ENCODE data around the gene OCA2.
"Not testable (repeated sequence)": the region's sequence is repeated elsewhere in the genome, so short reads cannot be mapped to it uniquely, and the experiment has no call there.

The OCA2 gene

DNA sequence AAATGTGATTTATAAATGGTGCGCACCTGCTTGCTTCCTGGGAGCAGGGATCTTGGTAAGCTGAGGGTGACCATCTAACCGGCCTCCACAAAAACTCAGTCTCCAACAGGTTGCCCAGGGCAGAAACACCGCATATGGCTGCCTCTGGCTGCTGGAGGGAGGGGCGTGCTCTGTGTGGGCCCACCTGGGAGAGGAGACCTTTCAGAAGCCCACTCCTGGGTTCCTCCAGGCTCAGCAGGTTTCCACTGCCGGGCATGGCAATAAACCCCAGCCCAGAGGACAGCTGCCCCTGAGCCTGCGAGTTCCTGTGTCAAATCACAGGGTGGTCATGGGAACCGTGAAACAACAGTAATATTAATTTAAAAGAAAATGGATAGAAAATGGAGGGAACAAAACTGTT, 85.6 kb downstream of the OCA2 start:
- TF ChIP-seq CTCF (IDR thresholded peaks at IDR 0.05; ENCODE audit: control insufficient read depth, extremely low read depth, insufficient read depth) = no peak

DNA sequence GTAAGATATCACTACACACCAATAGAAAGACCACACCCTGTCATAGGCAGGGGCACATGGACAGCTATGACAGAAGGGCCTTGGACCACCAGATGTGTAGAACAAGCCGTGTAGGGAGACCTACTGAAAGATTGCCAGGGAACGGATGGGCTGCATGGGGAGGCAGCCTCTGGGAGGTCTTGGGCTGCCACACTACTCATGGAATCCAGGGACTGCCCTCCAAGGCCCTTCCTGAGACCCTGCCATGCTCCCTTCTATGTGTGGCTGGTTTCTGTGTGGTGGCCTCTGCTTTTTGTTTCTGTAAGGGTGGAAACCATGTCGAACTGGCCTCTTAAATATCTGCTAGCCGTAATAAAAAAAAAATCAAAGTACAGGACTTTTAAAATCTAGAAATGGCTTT, 86.9 kb downstream of the OCA2 start:
- H3K4me3 ChIP-seq (ENCODE audit: low read depth, low read length) = no peak overlapping the region
- no peak for TF ChIP-seq CTCF (IDR thresholded peaks at IDR 0.05; ENCODE audit: control insufficient read depth, extremely low read depth, insufficient read depth)
- no peak for DNase-seq (ENCODE audit: low read depth)

More for the DNA sequence above, 85.6 kb downstream of the OCA2 start:
- no peak overlapping the region for H3K4me3 ChIP-seq (ENCODE audit: low read depth, low read length)
- no peak for DNase-seq (ENCODE audit: low read depth)

- H3K4me3 ChIP-seq (ENCODE audit: low read depth, low read length); DNase-seq (ENCODE audit: low read depth): not testable (repeated sequence)
Measured at GRCh38 chr15:28008175-28008574, 90.9 kb downstream of the OCA2 start.

DNA sequence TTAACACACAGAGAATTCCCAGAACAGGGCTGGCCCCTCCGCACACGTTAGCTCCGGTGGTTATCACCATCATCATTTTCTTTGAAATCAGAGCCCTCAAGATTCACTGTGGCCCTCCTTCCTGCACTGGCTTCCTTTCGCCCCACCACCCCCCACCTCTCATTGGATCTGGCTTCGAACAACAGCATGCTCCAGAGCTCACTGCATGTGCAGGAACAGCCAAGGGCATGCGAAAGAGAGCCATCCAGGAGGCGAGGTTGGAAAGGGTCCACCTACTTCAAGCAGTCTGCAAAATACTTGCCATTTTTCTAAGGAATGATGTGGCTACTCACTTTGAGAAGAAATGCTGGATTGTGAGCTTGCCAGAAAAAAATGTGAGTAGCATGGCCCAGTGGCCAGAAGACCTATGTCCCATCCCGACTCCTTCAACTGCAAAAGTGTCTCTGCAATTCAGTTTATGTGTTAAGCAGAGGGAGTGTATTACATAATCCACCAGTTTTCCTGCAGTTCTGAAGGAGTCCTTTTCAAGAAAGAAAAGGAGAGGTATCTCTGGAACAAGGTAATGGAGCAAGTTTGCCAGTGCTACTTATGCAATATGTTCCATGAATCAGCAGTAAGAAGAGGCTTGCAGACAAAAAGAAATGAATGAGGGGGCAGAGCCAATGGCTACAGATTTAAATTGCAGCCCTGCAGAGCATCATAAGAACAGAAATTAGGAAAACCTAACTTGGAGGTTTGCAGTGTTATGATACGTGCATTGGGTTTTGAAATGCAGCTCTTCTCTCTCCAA, 92.8 kb downstream of the OCA2 start:
- no peak overlapping the region for H3K4me3 ChIP-seq (ENCODE audit: low read depth, low read length)
- TF ChIP-seq CTCF (IDR thresholded peaks at IDR 0.05; ENCODE audit: control insufficient read depth, extremely low read depth, insufficient read depth) = no peak
- no peak for DNase-seq (ENCODE audit: low read depth)

DNA sequence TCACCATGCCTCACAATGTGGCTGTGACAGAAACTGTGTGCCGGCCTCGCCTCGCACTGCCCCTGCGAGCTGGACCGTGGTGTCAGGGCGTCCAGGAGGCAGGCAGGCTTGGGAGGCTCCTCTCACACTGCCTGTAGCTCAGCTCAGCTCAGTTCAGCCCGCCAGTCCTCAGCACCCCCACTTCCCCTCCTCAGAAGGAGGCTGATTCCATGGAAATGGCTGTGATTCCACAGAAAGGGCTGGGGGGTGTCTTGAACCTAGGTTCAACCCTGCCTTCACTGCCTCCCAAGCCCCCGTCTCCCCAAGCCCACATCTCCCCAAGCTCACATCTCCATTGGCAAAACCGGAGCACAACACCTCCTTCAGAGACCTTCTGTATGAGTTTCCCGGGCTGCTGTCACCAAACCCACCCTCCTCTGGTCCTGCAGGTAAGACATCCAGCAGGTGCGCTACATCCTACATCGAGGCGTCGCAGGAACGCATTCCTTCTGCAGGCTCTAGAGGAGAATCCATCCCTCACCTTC, 94.0 kb downstream of the OCA2 start:
- no peak overlapping the region for H3K4me3 ChIP-seq (ENCODE audit: low read depth, low read length)
- TF ChIP-seq CTCF (IDR thresholded peaks at IDR 0.05; ENCODE audit: control insufficient read depth, extremely low read depth, insufficient read depth) = no peak
- DNase-seq (ENCODE audit: low read depth) = no peak

- no peak for DNase-seq (ENCODE audit: low read depth)
- no peak overlapping the region for H3K4me3 ChIP-seq (ENCODE audit: low read depth, low read length)
- no peak for TF ChIP-seq CTCF (IDR thresholded peaks at IDR 0.05; ENCODE audit: control insufficient read depth, extremely low read depth, insufficient read depth)
Measured at GRCh38 chr15:28004143-28005003, 94.7 kb downstream of the OCA2 start.

GRCh38 chr15:28003302-28004037, 95.6 kb downstream of the OCA2 start:
- no peak overlapping the region for H3K4me3 ChIP-seq (ENCODE audit: low read depth, low read length)
- no peak for DNase-seq (ENCODE audit: low read depth)
- TF ChIP-seq CTCF (IDR thresholded peaks at IDR 0.05; ENCODE audit: control insufficient read depth, extremely low read depth, insufficient read depth) = no peak

All from LNCaP clone FGC (cell line).